ENCODE measurements around the gene DISP2.

DISP2 gene

DNA sequence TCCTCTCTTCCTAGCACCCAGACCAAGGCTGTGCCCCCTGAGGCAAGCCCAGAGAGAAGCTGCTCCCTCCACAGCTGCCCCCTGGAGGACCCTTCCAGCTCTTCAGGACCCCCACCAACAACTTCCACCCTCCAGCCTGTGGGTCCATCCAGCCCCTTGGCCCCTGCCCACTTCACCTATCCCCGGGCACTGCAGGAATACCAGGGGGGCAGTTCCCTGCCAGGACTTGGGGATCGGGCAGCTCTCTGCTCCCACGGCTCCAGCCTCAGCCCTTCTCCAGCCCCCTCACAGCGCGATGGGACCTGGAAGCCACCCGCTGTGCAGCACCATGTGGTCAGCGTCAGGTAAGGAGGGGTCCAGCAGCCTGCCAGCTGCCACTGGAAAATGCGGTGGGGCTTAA, 5.6 kb downstream of the DISP2 start:
- no peak overlapping the region for H3K27ac ChIP-seq
- TF ChIP-seq, protein P1, sequence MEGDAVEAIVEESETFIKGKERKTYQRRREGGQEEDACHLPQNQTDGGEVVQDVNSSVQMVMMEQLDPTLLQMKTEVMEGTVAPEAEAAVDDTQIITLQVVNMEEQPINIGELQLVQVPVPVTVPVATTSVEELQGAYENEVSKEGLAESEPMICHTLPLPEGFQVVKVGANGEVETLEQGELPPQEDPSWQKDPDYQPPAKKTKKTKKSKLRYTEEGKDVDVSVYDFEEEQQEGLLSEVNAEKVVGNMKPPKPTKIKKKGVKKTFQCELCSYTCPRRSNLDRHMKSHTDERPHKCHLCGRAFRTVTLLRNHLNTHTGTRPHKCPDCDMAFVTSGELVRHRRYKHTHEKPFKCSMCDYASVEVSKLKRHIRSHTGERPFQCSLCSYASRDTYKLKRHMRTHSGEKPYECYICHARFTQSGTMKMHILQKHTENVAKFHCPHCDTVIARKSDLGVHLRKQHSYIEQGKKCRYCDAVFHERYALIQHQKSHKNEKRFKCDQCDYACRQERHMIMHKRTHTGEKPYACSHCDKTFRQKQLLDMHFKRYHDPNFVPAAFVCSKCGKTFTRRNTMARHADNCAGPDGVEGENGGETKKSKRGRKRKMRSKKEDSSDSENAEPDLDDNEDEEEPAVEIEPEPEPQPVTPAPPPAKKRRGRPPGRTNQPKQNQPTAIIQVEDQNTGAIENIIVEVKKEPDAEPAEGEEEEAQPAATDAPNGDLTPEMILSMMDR (conservative IDR thresholded peaks at IDR 0.05) = no peak

DNA sequence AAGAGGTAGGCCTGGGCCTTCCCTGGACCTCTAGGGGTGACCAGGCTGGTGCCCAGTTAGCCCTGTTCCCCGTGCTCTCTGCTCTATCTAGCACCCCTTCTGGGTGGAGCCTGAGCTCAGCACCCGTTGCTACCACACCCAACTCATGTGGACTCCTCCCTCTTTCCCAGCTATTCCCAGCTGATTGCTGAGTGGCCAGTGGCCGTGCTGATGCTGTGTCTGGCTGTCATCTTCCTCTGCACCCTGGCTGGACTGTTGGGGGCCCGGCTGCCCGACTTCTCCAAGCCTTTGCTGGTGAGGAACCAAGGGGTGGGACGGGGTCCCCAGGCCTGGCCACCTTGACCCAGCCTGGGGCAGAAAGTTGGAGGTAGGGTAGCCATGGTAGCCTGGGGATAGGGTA, 6.2 kb downstream of the DISP2 start:
- TF ChIP-seq, protein P1 (conservative IDR thresholded peaks at IDR 0.05) = no peak
- no peak overlapping the region for H3K27ac ChIP-seq

DNA sequence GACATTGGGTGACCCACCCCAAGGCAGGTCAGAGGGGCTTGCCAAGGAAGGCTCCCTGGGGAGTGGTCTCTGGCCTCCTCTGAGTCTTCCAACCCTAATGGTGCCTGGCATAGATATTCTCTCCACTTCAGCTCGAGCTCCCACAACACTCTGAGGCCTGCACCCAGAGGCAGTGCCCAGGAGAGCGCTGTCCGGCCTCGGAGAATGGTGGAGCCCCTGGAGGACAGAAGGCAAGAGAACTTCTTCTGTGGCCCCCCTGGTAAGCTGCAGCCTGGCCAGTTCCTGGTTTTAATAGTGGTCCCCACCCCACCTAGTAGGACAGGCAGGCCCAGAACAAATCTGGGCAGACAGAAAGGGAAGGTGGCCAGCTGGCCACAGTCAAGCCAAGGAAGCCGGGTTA, 7.0 kb downstream of the DISP2 start:
- H3K27ac ChIP-seq = no peak overlapping the region
- TF ChIP-seq, protein P1 (conservative IDR thresholded peaks at IDR 0.05) = no peak

DNA sequence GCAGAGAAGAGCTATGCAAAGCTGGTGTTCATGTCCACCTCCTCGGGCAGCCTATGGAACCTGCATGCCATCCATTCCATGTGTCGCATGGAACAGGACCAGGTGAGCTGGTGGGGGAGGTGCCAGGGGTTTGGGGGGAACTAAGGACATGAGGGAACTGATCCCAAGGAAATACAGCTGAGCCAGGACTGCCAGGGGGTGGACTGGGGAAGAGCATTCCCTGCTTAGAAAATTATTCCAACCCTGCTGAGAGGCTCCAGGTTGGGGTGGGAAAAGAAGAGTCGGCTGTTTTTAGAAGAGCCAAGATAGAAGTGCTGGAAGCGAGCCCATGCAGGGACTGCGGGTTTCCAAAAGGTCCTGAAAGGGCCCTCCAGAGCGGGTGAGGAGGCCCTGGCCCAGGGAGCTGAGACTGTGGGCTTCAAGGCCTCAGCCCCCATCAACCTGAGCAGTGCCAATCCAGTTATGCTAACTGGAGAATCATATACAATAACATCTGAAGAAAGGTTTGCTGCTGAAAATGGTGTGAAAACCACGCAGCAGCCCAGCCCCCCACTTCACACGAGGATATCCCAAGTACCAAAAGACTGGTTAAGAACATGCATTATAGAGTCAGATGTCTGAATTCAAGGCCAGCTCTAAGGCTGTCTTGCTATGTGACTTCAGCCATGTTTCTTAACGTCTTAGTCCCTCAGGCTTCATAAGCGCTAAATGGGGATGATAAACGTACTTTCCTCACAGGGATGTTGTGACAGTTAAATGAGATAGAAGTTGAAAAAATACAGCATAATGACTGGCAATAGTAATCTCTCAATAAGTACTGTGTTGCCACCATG, 7.8 kb downstream of the DISP2 start:
- TF ChIP-seq, protein P1 (conservative IDR thresholded peaks at IDR 0.05) = no peak
- H3K27ac ChIP-seq = no peak overlapping the region

DNA sequence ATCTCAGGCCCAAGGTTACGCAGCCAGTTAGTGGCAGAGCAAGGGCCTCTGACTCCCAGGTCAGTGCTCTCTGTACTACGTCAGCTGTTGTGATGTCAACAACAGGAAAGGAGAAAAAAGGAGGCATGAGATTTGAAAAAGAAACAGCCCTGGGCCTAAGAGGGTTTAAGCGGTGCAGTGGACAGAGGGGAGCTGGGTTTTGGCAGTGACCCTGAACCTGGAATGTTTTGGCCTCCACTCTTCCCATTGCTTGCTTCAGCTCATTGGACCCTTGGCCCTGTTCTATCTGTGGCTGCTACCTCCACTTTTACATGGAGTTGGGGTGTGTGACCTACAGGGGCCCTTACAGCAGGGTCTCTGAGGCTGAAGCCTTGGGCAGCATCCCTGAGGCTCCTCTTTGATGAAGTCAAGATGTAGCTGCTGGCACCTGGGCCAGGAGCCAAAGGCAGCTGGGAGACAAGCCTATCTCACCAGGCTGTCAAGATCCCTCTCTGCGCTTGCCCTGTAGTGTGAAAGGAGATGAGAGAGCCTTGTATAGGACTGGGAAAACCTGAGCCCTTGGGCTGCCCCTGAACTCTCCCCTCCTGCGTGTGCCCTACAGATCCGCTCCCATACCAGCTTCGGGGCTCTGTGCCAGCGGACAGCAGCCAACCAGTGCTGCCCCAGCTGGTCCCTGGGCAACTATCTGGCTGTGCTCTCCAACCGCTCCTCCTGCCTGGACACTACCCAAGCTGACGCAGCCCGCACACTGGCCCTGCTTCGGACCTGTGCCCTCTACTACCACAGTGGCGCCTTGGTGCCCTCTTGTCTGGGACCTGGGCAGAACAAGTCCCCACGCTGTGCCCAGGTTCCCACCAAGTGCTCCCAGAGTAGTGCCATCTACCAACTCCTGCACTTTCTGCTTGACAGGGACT, 8.7 kb downstream of the DISP2 start:
- TF ChIP-seq, protein P1 (conservative IDR thresholded peaks at IDR 0.05) = no peak
- H3K27ac ChIP-seq = peak overlapping the region; percentile 52

DNA sequence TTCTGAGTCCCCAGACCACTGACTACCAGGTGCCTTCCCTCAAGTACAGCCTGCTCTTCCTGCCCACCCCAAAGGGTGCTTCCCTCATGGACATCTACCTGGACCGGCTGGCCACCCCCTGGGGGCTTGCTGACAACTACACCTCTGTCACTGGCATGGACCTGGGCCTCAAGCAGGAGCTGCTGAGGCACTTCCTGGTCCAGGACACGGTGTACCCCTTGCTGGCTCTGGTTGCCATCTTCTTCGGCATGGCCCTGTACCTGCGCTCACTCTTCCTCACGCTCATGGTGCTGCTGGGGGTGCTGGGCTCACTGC, 9.3 kb downstream of the DISP2 start:
- TF ChIP-seq, protein P1 (conservative IDR thresholded peaks at IDR 0.05) = no peak
- H3K27ac ChIP-seq = peak overlapping the region; percentile 52
